ENCODE measurements around the gene GRPEL2.
"Not testable (repeated sequence)": the region's sequence is repeated elsewhere in the genome, so short reads cannot be mapped to it uniquely, and the experiment has no call there.

Gene GRPEL2

GRCh38 chr5:149379818-149380374 lies 34.6 kb downstream of the GRPEL2 start:
- no peak for DNase-seq

DNA sequence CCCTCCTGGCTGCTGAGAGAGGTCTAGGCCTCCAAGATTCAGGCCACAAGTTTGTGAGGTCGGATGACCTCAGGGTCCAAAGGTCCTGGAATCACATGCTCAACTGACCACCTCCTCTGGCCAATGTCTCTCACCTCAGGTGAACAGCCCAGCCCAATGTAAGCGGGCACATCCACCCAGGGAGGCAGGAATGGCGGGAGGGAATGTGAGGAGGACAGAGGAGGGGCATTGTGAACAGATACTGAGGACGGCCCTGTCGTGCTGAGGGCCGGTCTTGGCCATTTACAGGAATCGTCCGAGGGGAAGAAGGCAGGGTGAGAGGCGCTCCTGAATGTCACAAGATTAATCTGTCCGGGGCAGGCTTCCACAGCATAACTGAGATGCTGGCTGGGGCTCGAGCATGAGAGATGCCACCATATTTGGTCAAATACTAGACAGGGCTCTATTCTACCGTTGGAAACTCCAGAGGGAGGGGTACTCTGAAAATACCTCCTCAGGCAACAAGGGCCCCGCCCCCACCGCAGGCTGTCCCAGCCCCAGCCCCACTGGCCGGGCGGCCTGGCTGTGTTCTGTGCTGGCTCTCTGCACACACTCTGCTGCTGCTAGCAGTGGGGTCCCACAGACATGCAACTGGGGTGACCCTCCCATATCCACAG lies 35.3 kb downstream of the GRPEL2 start:
- no peak for DNase-seq

GRCh38 chr5:149381261-149381985 lies 36.1 kb downstream of the GRPEL2 start:
- DNase-seq = no peak

DNA sequence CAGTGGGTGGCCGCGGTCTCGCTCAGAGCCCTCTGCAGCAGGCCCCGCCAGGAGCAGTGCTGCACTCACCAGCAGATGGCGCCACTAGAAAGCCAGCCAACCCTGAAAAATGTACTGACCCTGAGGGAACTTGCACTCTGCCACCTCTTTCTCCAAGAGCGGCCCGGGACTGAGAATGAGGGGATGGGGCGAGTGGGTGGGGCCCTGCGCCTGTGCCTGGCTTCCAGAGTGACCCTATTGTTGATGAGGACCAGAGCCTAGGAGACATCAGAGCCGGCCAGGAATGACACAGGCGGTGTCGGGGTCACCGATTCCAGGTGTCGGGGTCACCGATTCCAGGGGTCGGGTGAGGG lies 36.7 kb downstream of the GRPEL2 start:
- peak; percentile 83 for DNase-seq

DNA sequence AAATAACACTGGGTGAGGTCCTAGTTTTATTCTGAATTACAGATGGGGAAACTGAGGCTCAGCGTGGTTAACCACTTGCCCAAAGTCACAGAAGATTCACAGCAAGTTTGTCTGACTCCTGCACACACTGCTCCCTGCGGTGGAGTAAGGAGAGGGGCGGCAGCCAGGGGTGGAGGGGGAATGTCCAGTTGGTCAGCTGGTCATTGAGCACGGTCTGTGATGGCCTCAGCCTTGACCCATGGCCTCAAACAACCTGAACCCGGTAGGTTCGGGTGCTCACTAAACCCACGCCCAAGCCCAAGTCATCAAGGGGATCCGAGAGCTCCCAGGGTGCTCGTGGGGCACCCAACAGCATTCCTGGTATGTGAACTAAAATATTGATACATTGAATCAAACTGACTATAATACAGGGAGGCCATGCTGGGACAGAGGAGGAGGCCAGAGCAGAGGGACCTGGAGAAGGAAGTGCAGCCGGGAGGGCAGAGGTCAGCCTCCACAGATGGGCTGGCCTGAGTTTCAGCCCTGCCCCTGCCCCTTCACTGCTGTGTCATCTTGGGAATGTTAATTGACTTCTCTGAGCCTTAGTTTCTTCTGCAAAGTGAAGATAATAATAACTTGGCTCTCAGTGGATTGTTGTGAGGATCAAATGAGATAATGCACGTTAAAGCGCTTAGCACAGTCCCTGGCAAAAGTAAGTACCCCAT lies 37.4 kb downstream of the GRPEL2 start:
- no peak for DNase-seq

- DNase-seq = no peak
Measured at GRCh38 chr5:149383399-149383798, 38.1 kb downstream of the GRPEL2 start.

GRCh38 chr5:149386166-149386565 lies 40.9 kb downstream of the GRPEL2 start:
- no peak for DNase-seq

DNA sequence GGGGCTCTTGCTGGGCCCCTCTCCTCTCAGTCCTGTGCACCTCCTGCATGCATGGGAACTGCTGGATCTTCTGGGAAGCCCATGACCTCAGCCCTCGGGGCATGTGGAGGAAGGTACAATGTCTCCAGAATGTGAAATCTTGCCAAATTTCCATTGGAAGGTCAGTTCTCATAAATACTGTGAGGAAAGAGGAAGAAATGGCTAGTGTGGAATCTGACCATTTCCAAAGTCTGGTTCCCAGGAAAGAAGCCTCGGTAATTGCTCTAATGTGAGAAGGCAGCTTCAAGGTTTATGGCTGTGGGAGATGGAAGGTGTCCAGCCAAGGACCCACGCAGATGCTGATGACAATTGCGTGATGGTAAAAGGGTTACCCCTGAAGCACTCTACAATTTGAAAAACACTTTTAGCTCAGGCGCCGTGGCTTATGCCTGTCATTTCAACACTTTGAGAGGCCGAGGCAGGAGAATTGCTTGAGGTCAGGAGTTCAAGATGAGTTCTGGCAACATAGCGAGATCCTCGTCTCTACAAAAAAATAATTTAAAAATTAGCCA lies 41.9 kb downstream of the GRPEL2 start:
- no peak for DNase-seq

DNA sequence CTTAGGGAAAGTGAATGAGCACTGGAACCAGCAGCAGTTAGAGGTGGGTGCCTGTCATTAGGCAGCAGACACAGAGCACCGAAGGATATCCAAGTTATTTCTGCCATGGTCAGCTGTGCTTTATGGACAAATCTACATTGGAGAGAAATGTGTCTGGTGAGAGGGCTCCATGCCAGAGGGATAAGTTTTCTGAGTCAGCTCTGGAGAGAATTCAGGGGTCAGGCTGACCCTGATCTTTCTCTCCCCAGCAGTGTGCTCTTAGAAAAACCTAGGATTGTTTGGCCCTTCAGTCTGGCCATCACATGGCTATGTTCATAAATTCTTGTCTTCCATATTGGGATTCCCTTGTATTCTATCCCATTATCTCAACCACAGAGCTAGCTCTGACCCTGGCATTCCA lies 42.7 kb downstream of the GRPEL2 start:
- no peak for DNase-seq

DNA sequence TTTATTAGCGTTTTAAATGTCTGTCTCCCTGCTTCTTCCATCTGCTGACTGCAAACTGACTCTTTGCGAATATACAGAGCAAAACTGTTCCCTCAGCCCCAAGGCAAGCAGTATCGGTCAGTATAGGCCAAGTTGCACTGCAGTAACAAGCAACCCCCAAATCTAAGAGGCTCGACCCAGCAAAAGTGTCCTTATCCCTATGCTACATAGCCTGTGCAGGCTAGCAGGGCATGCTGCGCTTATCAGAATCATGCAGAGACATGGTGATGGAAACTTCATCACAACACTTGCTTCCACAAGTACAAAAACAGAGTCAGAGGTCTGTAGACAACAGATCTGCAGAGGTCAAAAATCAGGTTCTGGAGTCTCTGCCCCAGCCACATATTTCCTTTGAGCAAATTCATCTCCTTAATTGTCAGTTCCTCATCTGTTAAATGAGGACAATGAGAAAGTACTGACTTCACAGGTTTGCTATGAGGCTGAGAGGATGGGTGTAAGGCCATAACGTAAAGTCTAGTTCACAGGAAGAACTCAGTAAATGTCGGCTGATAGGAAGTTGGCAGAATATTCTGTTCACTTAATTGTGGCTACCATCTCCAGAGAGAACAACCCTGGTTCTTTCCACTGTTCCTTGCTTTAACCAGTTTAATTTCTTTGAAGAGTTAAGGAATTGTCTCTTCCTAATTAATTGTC lies 43.3 kb downstream of the GRPEL2 start:
- no peak for DNase-seq

GRCh38 chr5:149389552-149390495 lies 44.5 kb downstream of the GRPEL2 start:
- no peak for DNase-seq

- not testable (repeated sequence) for DNase-seq
Measured at GRCh38 chr5:149391076-149391475, 45.8 kb downstream of the GRPEL2 start.

- no peak for DNase-seq
Measured at GRCh38 chr5:149391524-149391923, 46.2 kb downstream of the GRPEL2 start.

DNA sequence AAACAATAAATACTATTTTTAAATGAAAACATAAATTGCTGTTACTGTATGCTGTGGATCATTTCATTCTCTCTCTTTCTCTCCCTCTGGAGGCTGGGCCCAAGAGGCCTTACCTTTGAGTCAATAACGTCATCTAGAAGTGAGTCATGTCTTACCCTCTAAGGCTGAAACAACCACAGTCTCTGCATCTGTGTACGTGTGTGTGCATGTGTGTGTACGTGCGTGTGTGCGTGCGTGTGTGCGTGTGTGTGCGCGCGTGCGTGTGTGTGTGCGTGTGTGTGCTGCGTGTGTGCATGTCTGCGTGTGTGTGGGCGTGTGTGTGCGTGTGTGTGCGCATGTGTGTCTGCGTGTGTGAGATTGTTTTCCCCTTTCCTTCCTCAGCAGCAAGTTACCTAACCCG lies 47.4 kb downstream of the GRPEL2 start:
- DNase-seq = no peak

DNA sequence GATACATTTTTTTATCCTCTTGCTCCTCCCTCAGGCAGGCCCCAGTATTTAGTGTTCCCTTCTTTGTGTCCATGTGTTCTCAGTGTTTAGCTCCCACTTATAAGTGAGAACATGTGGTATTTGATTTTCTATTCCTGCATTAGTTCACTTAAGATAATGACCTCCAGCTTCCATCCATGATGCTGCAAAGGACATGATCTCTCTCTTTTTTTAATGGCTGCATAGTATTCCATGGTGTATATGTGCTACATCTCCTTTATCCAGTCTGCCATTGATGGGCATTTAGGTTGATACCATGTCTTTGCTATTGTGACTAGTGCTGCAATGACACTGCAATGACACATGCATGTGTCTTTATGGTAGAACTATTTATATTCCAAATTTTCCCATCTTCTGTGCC lies 49.7 kb downstream of the GRPEL2 start:
- DNase-seq = not testable (repeated sequence)

DNA sequence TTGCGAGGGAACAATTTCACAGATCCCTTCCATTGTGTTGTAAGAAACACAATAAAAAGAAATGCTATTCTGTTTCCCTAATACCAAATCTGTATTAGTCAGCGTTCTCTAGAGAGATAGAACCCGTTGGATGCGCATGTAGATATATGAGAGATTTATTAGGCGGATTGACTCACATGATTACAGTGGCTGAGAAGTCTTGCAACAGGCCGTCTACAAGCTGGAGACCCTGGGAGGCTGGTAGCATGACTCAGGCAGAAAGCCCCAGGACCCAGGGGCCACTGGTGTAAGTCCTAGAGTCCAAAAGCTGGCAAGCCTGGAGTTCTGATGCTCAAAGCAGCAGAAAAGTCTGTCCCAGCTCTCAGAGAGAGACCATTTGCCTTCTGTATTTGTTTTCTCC lies 52.2 kb downstream of the GRPEL2 start:
- DNase-seq = no peak

GRCh38 chr5:149398747-149399266 lies 53.5 kb downstream of the GRPEL2 start:
- DNase-seq = not testable (repeated sequence)

- peak; percentile 21 for DNase-seq
Measured at GRCh38 chr5:149399775-149400174, 54.5 kb downstream of the GRPEL2 start.

DNA sequence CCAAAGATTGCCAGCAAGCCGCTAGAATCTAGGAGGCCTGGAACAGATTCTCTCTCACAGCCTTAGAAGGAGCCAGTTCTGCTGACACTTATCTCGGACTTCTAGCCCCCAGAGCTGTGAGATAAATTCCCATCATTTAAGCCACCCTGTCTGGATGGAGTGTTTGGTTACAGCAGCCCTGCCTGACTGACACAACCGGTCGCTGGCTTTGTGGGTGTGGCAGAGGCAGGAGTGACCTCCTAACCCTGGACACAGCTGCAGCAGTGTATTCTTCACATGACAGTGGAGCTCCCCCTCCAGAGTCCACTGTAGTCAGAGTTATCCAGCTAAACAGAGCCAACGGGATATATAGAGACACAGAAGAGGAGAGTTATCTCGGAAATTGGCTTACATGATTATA lies 55.0 kb downstream of the GRPEL2 start:
- DNase-seq = no peak

GRCh38 chr5:149401051-149401450 lies 55.8 kb downstream of the GRPEL2 start:
- DNase-seq = no peak

GRCh38 chr5:149402291-149402690 lies 57.0 kb downstream of the GRPEL2 start:
- no peak for DNase-seq

Data from hematopoietic multipotent progenitor cell treated with erythropoietin and hydrocortisone succinate and interleukin-3 and kit ligand, for 6 days (in vitro differentiated cells).